ENCODE results near the gene ADPRM. TPM values are rescaled to one million over a fixed set of nuclear protein-coding genes. Genes with fewer than 3 reads are reported as not detected.

Gene ADPRM
- total RNA-seq, 2 experiments from 2014 or later = 34.2 to 35.0 TPM

DNA sequence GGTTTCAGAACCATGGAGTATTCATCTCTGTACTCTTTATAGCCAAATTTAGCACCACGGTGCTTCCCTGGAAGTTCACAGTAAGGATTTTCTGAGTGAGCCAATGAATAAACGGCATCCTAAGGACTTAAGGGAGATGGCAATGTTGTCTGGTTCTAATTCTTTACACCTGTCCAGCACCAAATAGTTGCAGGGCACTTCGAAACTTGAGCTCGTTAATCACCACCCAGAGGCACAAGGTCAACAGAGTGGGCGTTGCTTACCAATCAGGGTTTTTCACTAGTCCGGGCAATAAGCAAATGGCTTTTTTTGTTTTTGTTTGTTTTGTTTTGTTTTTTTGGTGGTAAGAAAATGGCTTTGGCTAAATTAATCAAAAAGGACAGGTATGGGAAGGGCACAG, 60.7 kb downstream of the ADPRM start:
- H3K27me3 Mint-ChIP-seq = no peaks in the 10 kb centered on the region
- H3K27ac Mint-ChIP-seq = no peak overlapping the region
- no peak overlapping the region for H3K4me3 Mint-ChIP-seq
- no peaks in the 10 kb centered on the region for H3K4me1 ChIP-seq (ENCODE audit: insufficient read depth, low read length)
- intact Hi-C loops (cut with DNase I, micrococcal nuclease) = no loop called here
- H3K9me3 ChIP-seq (ENCODE audit: control insufficient read depth in 1 of 2, insufficient read depth in 1 of 2, low read length in 2 of 2) = no peaks in the 10 kb centered on the region
- H3K4me1 Mint-ChIP-seq (ENCODE audit: low read depth) = no peaks in the 10 kb centered on the region
- H3K9me3 Mint-ChIP-seq = no peaks in the 10 kb centered on the region
- no peak overlapping the region for H3K4me3 ChIP-seq (ENCODE audit: low read length)
- ChIA-PET POLR2A (no interaction called here), CTCF (no interaction called here)
- no peak for DNase-seq
- no peaks in the 10 kb centered on the region for H3K27me3 ChIP-seq (ENCODE audit: control insufficient read depth in 1 of 2, insufficient read depth in 2 of 2, low read length in 2 of 2)
- no peaks in the 10 kb centered on the region for H3K36me3 Mint-ChIP-seq (ENCODE audit: low read depth)
- H3K27ac ChIP-seq (ENCODE audit: low read depth in 1 of 2, low read length in 2 of 2) = no peak overlapping the region
- no peak for ATAC-seq (ENCODE audit: poor library complexity)
- TF ChIP-seq CTCF (IDR thresholded peaks at IDR 0.05) = no peak
- no peaks in the 10 kb centered on the region for H3K36me3 ChIP-seq (ENCODE audit: insufficient read depth, low read length)

Other genes with a start within 250 kb of the ADPRM start
- not detected for gene MYH4, start 228.0 kb upstream of the ADPRM start, total RNA-seq
- gene MYH1, start 179.1 kb upstream of the ADPRM start, total RNA-seq = not detected
- not detected for gene MYH2, start 147.9 kb upstream of the ADPRM start, total RNA-seq
- 1 to 10 TPM; 5.4 to 5.6 TPM for gene MYH3, start 40.3 kb upstream of the ADPRM start, total RNA-seq
- 10 to 100 TPM; 15.3 to 18.2 TPM for gene SCO1, start 61 bp upstream of the ADPRM start, total RNA-seq
- 1 to 10 TPM; 2.9 to 3.2 TPM for gene TMEM220, start 32.4 kb downstream of the ADPRM start, total RNA-seq
- gene TMEM238L, start 106.5 kb downstream of the ADPRM start, total RNA-seq = not detected
- gene PIRT, start 140.5 kb downstream of the ADPRM start, total RNA-seq = not detected

All from CD4-positive, alpha-beta T cell (primary cell).